ENCODE data around the gene MYO5B.

MYO5B gene

DNA sequence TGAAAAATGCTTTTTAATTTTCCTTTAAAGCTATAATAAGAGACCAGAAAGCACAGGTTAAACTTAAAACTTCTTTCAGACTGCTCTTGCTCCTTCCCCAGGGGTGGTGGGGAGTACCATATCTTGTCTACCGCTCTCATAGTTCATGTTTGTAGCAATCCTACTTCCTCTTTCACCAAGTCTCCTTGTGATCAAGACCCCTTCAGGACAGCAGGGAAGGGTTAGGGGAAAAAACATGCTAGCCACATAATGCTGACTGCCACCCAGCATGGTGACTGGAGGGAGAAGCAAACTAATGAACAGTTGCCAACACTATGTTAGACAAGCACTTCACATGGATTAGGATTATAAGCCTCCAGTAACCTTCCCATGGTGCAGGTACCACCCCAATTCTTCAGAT is 8.6 kb downstream of the MYO5B start:
- Histone ChIP-seq H3K4me3 (ENCODE audit: low read depth, low read length) (no peak overlapping the region), H3K36me3 (no peaks in the 10 kb centered on the region), H3K27ac (no peak overlapping the region), H3K9me3 (ENCODE audit: severe bottlenecking) (no peaks in the 10 kb centered on the region), H3K27me3 (ENCODE audit: insufficient read depth, low read depth, severe bottlenecking) (no peaks in the 10 kb centered on the region)
- no peak for DNase-seq
- TF ChIP-seq, protein P1, sequence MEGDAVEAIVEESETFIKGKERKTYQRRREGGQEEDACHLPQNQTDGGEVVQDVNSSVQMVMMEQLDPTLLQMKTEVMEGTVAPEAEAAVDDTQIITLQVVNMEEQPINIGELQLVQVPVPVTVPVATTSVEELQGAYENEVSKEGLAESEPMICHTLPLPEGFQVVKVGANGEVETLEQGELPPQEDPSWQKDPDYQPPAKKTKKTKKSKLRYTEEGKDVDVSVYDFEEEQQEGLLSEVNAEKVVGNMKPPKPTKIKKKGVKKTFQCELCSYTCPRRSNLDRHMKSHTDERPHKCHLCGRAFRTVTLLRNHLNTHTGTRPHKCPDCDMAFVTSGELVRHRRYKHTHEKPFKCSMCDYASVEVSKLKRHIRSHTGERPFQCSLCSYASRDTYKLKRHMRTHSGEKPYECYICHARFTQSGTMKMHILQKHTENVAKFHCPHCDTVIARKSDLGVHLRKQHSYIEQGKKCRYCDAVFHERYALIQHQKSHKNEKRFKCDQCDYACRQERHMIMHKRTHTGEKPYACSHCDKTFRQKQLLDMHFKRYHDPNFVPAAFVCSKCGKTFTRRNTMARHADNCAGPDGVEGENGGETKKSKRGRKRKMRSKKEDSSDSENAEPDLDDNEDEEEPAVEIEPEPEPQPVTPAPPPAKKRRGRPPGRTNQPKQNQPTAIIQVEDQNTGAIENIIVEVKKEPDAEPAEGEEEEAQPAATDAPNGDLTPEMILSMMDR (IDR thresholded peaks at IDR 0.05; ENCODE audit: low read depth, low read length) = no peak

DNA sequence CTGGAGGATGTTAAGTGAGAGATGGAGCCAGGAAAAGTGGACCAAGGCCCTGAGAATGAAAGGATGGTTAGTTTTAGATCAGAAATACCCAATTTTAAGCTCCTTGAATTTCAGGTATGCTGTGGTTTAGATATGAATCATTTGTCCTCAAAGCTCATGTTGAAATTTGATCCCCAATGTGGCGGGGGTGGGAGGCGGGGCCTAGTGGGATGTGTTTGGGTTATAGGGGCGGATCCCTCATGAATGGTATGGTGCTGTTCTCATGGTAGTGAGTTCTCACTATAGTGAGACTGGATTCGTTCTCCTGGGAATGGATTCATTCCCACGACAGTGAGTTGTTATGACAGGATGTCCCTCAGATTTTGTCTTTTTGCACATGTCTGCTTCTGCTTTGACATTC is 11.4 kb downstream of the MYO5B start:
- H3K27me3 ChIP-seq (ENCODE audit: insufficient read depth, low read depth, severe bottlenecking) = no peaks in the 10 kb centered on the region
- H3K36me3 ChIP-seq = no peaks in the 10 kb centered on the region
- H3K4me3 ChIP-seq (ENCODE audit: low read depth, low read length) = no peak overlapping the region
- no peak overlapping the region for H3K27ac ChIP-seq
- no peaks in the 10 kb centered on the region for H3K9me3 ChIP-seq (ENCODE audit: severe bottlenecking)
- TF ChIP-seq, protein P1 (IDR thresholded peaks at IDR 0.05; ENCODE audit: low read depth, low read length) = no peak
- no peak for DNase-seq

DNA sequence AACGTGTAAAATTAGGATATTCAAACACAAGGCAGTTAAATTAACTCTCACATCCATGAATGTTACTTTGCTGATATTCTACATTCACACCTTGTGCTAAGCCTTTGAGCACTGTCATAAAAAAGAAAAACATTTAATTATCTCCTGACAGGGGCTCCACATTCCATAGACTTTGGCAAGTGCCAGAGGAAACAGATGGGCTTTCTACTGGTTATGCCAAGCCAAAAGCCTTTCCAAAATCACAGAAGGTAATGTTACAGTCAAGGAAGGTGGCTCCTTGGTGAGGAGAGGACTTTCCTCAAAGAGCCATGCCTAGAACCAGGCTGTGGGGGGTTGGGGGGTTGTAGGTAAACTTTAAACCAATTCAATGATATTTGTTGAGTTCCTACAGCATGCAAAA is 12.4 kb downstream of the MYO5B start:
- no peak overlapping the region for H3K27ac ChIP-seq
- TF ChIP-seq, protein P1 (IDR thresholded peaks at IDR 0.05; ENCODE audit: low read depth, low read length) = no peak

DNA sequence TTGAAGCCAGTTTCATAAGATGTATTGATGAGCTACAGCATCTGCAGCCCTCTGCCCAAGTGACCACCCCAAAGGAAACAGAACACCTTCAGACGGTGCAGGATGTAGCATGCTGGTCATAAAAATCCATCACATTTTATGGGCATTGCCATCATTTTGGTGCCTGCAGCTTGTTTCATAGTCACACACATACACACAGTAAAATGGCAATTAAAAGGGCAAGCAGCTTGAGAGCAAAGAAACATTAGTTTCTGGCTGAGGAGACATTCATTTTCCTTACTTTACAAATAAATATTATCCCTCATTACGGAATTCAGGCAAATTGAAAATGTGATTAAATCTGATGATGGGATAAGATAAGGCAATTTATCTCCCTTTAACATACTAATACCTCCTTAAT is 13.4 kb downstream of the MYO5B start:
- Histone ChIP-seq H3K27me3 (ENCODE audit: insufficient read depth, low read depth, severe bottlenecking) (no peaks in the 10 kb centered on the region), H3K36me3 (no peaks in the 10 kb centered on the region), H3K4me3 (ENCODE audit: low read depth, low read length) (no peak overlapping the region), H3K27ac (no peak overlapping the region), H3K9me3 (ENCODE audit: severe bottlenecking) (no peaks in the 10 kb centered on the region)
- TF ChIP-seq, protein P1 (IDR thresholded peaks at IDR 0.05; ENCODE audit: low read depth, low read length) = no peak
- DNase-seq = no peak

More for the DNA sequence above, 12.4 kb downstream of the MYO5B start:
- Histone ChIP-seq H3K36me3 (no peaks in the 10 kb centered on the region), H3K4me3 (ENCODE audit: low read depth, low read length) (no peak overlapping the region), H3K9me3 (ENCODE audit: severe bottlenecking) (no peaks in the 10 kb centered on the region), H3K27me3 (ENCODE audit: insufficient read depth, low read depth, severe bottlenecking) (no peaks in the 10 kb centered on the region)
- no peak for DNase-seq

DNA sequence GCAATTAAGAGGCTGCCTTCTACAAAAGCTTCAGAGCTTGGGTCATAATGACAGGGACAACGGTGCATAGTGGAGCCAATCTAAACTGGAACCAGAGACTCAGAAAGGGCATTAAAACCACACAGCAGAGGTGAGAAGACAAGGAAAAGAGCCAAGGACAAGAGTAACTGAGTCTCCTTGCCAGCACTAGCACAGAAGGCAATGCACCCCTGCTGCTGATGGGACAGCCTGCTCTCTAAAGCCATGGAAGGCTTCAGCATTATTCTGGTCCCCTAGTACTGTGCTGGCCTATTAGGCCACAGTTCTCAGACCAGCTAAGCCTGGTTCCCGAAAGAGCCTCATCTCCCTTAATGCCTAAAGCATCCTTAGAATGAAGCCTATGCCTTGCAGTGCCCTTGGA is 15.5 kb downstream of the MYO5B start:
- H3K27me3 ChIP-seq (ENCODE audit: insufficient read depth, low read depth, severe bottlenecking) = no peaks in the 10 kb centered on the region

More for the DNA sequence above, 15.5 kb downstream of the MYO5B start:
- Histone ChIP-seq H3K4me3 (ENCODE audit: low read depth, low read length) (no peak overlapping the region), H3K9me3 (ENCODE audit: severe bottlenecking) (no peaks in the 10 kb centered on the region), H3K36me3 (no peaks in the 10 kb centered on the region), H3K27ac (no peak overlapping the region)
- DNase-seq = no peak
- TF ChIP-seq, protein P1 (IDR thresholded peaks at IDR 0.05; ENCODE audit: low read depth, low read length) = no peak
